Parietal lobe (tissue), 1 donor: ENCODE results near the gene SEMA4F. TPM values are rescaled to one million over a fixed set of nuclear protein-coding genes. Genes with fewer than 3 reads are reported as not detected.

Experiments
- total RNA-seq: library from RNA; depleted of rRNA; stranded (reverse); fragments of >200 nt; gene quantifications from one replicate; pipeline ENCODE4 v1.2.3, GENCODE V29; 2014

The SEMA4F gene, protein sequence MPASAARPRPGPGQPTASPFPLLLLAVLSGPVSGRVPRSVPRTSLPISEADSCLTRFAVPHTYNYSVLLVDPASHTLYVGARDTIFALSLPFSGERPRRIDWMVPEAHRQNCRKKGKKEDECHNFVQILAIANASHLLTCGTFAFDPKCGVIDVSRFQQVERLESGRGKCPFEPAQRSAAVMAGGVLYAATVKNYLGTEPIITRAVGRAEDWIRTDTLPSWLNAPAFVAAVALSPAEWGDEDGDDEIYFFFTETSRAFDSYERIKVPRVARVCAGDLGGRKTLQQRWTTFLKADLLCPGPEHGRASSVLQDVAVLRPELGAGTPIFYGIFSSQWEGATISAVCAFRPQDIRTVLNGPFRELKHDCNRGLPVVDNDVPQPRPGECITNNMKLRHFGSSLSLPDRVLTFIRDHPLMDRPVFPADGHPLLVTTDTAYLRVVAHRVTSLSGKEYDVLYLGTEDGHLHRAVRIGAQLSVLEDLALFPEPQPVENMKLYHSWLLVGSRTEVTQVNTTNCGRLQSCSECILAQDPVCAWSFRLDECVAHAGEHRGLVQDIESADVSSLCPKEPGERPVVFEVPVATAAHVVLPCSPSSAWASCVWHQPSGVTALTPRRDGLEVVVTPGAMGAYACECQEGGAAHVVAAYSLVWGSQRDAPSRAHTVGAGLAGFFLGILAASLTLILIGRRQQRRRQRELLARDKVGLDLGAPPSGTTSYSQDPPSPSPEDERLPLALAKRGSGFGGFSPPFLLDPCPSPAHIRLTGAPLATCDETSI
- total RNA-seq, result 20.7 TPM

GRCh38 chr2:74653985-74654882, at the start of gene SEMA4F:
Gene SEMA4F, plus strand, starts transcription at chr2:74654247. Its CDS starts 130 bp downstream, at chr2:74654377.

GRCh38 chr2:74648009-74648443, 6.0 kb upstream of the SEMA4F start, which contains the start of gene M1AP:
Gene M1AP, minus strand, starts transcription at chr2:74648330. Its CDS starts 8,055 bp downstream, at chr2:74640275.

Other genes starting within 250 kb of the SEMA4F start
- gene C2orf81, start 232.6 kb upstream of the SEMA4F start, total RNA-seq, result 1.6 TPM
- 38.2 TPM for gene WDR54, start 232.5 kb upstream of the SEMA4F start, total RNA-seq
- gene RTKN, start 212.3 kb upstream of the SEMA4F start, total RNA-seq, result 5.0 TPM
- 14.4 TPM for gene INO80B, start 199.2 kb upstream of the SEMA4F start, total RNA-seq
- gene WBP1, start 195.8 kb upstream of the SEMA4F start, total RNA-seq, result 25.7 TPM
- 26.9 TPM for gene MOGS, start 188.9 kb upstream of the SEMA4F start, total RNA-seq
- 17.8 TPM for gene MRPL53, start 181.6 kb upstream of the SEMA4F start, total RNA-seq
- gene CCDC142, start 171.2 kb upstream of the SEMA4F start, total RNA-seq, result 76.4 TPM
- gene TTC31, start 171.2 kb upstream of the SEMA4F start, total RNA-seq, result 23.8 TPM
- not detected for gene LBX2, start 154.6 kb upstream of the SEMA4F start, total RNA-seq
- 6.6 TPM for gene PCGF1, start 146.6 kb upstream of the SEMA4F start, total RNA-seq
- not detected for gene TLX2, start 139.8 kb upstream of the SEMA4F start, total RNA-seq
- not detected for gene DQX1, start 128.0 kb upstream of the SEMA4F start, total RNA-seq
- 51.3 TPM for gene AUP1, start 124.5 kb upstream of the SEMA4F start, total RNA-seq
- gene HTRA2, start 124.3 kb upstream of the SEMA4F start, total RNA-seq, result 53.2 TPM
- gene LOXL3, start 100.3 kb upstream of the SEMA4F start, total RNA-seq, result 19.4 TPM
- gene DOK1, start 99.5 kb upstream of the SEMA4F start, total RNA-seq, result 3.8 TPM
- not detected for gene M1AP, start 5.9 kb upstream of the SEMA4F start, total RNA-seq
- 3.4 TPM for gene HK2, start 179.9 kb downstream of the SEMA4F start, total RNA-seq